T-helper 2 cell treated with Interferon-gamma antibody and Interleukin-4, amounts not matched to agents 5 μg/mL and 100 μg/mL, for 36 hours (primary cell): ENCODE data around the gene EFCAB5.
A peak's percentile ranks its signal among the peaks of the same experiment; 100 is the strongest.
"Not testable (repeated sequence)": the region's sequence is repeated elsewhere in the genome, so short reads cannot be mapped to it uniquely, and the experiment has no call there.

Experiments
- DNase-seq: peaks from one replicate; pipeline ENCODE4 v3.0.0; 2021; ENCODE audit warnings: low spot score
- H3K27ac Mint-ChIP-seq: one replicate; pipeline ENCODE4 v1.8.0; 2021; ENCODE audit warnings: mild to moderate bottlenecking, mixed read lengths
- H3K27me3 Mint-ChIP-seq: one replicate; pipeline ENCODE4 v1.8.0; 2021; ENCODE audit warnings: low read depth, mixed read lengths
- H3K36me3 Mint-ChIP-seq: one replicate; pipeline ENCODE4 v1.8.0; 2021; ENCODE audit warnings: low read depth, mixed read lengths
- H3K4me1 Mint-ChIP-seq: one replicate; pipeline ENCODE4 v1.8.0; 2021; ENCODE audit warnings: low read depth, mixed read lengths
- H3K4me3 Mint-ChIP-seq: one replicate; pipeline ENCODE4 v1.8.0; 2022; ENCODE audit warnings: mild to moderate bottlenecking, moderate library complexity, mixed read lengths
- H3K9me3 Mint-ChIP-seq: one replicate; pipeline ENCODE4 v1.8.0; 2021; ENCODE audit warnings: mixed read lengths

EFCAB5 gene

DNA sequence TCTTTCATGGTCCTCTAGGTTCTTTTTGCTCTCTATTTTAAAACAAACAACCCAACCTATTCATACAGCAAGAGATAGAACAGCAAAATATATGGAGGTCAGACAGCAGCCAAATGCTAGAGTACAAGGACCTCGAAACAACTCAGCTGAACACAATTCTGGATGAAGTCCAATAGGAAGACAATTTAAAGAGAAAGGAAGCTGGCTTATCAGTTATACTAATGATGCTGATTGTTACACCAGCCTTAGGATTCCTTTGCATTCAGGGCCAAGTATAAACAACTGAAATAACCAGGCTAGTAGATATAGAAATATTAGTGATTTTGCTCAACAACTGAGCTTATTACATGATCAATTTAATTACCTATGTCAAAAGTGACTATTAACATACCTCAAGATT, 13.9 kb upstream of the EFCAB5 start:
- H3K4me3 Mint-ChIP-seq, result peak overlapping the region; percentile 41
- no peaks in the 10 kb centered on the region for H3K9me3 Mint-ChIP-seq
- no peak overlapping the region for H3K27ac Mint-ChIP-seq
- peaks cover 21% of the 10 kb centered on the region for H3K4me1 Mint-ChIP-seq
- H3K36me3 Mint-ChIP-seq, result peaks cover 9% of the 10 kb centered on the region
- no peaks in the 10 kb centered on the region for H3K27me3 Mint-ChIP-seq
- no peak for DNase-seq

DNA sequence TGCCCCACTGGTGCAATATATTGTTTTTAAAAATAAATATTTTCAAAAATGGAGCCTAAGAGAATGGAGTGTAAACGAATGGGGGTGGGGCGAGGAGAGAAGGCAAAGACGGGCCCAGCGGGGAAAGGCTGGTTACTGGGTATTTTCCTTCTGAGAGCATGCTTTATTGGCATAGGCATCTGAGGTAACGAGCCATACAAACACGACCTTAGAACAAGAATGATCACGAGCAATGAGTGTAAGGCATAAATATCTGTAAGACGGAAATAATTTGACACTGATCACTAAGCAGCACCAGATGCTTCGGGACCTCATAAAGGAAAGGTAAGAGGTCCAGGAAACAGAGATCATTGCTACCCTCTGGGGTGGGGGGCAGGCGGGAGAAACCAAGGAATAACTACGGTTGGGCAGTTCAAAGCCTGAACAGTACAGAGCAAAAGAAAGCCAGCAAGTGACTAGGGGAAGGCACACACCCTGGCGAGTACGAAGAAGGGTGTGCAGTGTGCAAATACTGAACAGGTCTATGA, 12.4 kb upstream of the EFCAB5 start:
- Mint-ChIP-seq H3K4me1 (peaks cover 21% of the 10 kb centered on the region), H3K27ac (no peak overlapping the region), H3K4me3 (no peak overlapping the region), H3K36me3 (peaks cover 9% of the 10 kb centered on the region), H3K9me3 (no peaks in the 10 kb centered on the region), H3K27me3 (no peaks in the 10 kb centered on the region)
- peak; percentile 8 for DNase-seq

DNA sequence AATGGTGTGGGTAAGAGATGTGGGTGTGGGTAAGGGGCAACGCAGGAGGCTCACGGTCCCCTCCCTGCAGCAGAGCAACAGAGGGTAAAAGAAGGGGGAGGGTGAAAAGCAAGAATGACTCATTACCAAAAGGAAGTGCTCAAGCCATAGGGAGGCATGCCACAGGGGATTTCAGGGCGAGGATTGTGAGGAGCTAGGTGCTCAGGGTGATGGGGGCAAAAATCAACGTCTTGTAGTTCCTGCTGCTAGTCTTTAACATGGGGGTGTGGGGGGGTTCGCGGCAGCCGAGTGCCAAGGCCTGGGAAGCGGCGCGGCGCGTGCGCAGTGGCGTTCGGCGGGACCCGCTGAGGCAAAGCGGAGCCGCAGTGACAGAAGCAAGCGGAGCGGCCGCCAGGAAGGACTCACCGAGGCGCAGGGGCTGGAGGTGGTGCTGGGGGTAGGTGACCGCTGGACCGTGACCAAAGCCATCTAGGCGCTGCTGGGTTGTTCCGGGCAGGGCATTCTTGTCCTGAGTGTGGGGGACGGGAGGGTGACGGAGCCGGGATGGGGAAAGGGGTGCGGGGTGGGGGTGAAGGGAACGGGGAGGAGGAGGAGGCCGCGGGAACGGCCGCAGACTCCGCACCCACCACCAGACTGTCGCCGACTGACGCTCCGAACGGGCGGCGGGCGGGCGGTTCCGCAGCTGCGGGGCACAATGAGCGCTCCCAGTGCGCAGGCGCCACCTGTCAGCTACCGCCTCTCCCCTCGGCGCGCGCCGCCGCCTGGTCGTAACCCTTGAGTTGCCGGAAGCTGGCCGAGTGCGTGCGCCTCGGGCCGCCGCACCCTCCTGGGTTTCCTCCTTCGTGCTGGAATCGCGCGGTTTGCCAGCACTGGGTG, 11.7 kb upstream of the EFCAB5 start, which contains the start of gene SSH2:
SSH2 (minus strand) TSS at position 696 of the 876 bp plus-strand sequence; CDS start at position 468, 228 bp downstream.
- DNase-seq, result peak; percentile 86
- H3K4me1 Mint-ChIP-seq, result peaks cover 21% of the 10 kb centered on the region

DNA sequence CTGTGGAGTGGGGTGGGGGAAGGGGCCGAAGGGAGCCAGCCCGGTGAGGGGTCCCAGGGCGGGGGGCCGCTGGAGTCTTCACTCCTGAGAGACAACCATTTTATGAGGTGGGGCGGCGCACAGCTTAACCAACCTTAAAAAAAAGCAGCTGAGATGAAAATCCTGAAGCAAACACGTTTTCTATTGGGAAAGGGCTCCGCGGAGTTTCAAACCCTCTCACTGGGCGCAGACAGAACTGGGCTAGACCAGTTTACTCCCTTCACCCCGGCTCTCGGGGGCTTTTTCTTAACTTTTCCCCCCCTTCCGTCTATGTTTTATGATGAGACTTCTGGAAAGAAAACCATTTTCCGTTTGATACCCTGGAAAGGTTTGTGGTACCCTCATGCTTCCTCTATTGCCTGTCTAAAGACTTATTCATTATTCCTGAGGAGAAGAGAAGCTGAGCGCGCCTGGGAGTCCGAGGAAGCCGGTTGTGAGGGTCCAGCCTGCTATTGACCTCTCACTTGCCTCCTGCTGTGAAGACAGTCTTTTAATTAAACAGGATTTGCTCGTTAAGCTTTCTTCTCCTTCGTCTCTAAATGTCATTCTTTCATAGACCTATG, 10.9 kb upstream of the EFCAB5 start:
- DNase-seq, result no peak
- no peak overlapping the region for H3K4me3 Mint-ChIP-seq
- no peak overlapping the region for H3K27ac Mint-ChIP-seq
- H3K27me3 Mint-ChIP-seq, result no peaks in the 10 kb centered on the region
- peaks cover 21% of the 10 kb centered on the region for H3K4me1 Mint-ChIP-seq
- peaks cover 9% of the 10 kb centered on the region for H3K36me3 Mint-ChIP-seq
- H3K9me3 Mint-ChIP-seq, result no peaks in the 10 kb centered on the region

More for the DNA sequence above, 11.7 kb upstream of the EFCAB5 start, which contains the start of gene SSH2:
- Mint-ChIP-seq H3K4me3 (no peak within 1 kb of the TSS), H3K27ac (no peak within 1 kb of the TSS), H3K36me3 (peaks cover 9% of the 10 kb centered on the region), H3K9me3 (no peaks in the 10 kb centered on the region), H3K27me3 (no peaks in the 10 kb centered on the region)

DNA sequence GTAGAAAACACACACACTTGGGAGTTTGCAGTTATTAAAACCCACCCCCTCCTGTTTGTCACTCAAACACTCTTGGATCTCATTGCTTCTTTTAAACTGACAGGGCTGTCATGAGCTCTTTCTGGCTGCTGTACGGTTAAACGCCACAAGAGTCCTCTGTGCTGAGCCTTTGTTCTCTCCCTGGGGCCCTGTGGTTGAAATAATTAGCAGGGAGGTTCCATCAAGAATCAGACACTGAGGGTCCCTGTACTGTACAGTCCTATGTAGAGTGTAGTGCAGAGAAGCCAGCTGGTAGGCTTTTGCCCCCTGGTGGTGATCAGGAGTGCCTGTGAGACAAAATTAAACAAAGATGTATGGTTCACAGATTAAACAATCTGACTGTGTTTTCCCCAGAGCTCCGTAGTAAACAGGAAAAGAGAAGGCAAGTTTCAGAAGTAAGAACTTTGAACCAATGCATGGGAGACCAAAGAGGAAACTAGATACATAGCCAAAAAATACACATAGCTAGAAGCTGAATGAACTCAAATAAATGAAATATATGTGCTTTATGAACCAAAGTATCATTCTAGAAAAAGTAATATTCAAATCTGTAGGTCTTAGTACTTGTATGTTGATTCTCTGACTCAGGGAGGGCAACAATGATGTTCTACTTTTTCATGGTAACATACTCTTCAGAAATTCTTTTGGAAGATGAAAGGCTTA, 10.1 kb upstream of the EFCAB5 start:
- H3K27ac Mint-ChIP-seq, result no peak overlapping the region
- no peaks in the 10 kb centered on the region for H3K9me3 Mint-ChIP-seq
- no peaks in the 10 kb centered on the region for H3K27me3 Mint-ChIP-seq
- H3K4me3 Mint-ChIP-seq, result no peak overlapping the region
- peaks cover 9% of the 10 kb centered on the region for H3K36me3 Mint-ChIP-seq
- H3K4me1 Mint-ChIP-seq, result peaks cover 19% of the 10 kb centered on the region
- DNase-seq, result peak; percentile 63

DNA sequence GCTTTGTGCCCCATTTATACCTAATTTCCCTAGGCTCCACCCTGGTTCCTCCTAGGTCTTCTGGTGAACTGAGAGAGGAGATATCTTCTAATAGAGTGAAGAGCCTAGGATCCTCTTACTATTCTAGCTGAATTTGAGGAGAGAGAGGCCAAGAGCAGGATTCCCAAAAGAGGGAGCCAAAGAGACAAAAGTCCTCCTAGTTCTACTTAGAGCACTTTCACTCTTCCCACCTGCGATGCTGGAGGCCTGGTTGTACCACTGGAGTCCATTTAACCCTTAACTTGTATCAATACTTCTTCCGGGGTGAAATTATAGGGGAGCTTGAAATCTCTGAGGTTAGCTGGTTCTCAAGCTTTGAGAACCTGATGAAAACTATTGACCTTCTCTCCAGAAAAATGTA, 8.1 kb upstream of the EFCAB5 start:
- H3K27ac Mint-ChIP-seq, result no peak overlapping the region
- no peak for DNase-seq

DNA sequence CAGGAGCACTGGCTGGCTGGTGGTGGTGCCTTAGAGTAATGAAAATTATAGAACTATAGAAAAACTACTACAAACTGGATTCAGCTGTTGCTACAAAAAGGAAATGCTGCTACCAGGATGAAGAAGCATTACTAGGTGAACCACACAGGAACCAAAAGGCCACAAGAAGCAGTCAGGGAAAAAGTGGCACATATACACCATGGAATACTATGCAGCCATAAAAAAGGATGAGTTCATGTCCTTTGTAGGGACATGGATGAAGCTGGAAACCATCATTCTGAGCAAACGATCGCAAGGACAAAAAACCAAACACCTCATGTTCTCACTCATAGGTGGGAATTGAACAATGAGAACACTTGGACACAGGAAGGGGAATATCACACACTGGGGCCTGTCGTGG, 5.5 kb upstream of the EFCAB5 start:
- not testable (repeated sequence) for H3K9me3 Mint-ChIP-seq, H3K36me3 Mint-ChIP-seq, H3K27me3 Mint-ChIP-seq, H3K27ac Mint-ChIP-seq, H3K4me3 Mint-ChIP-seq, DNase-seq
- peaks cover 20% of the 10 kb centered on the region for H3K4me1 Mint-ChIP-seq

More for the DNA sequence above, 8.1 kb upstream of the EFCAB5 start:
- Mint-ChIP-seq H3K9me3 (no peaks in the 10 kb centered on the region), H3K36me3 (peaks cover 6% of the 10 kb centered on the region), H3K27me3 (no peaks in the 10 kb centered on the region), H3K4me1 (peaks cover 11% of the 10 kb centered on the region), H3K4me3 (no peak overlapping the region)

DNA sequence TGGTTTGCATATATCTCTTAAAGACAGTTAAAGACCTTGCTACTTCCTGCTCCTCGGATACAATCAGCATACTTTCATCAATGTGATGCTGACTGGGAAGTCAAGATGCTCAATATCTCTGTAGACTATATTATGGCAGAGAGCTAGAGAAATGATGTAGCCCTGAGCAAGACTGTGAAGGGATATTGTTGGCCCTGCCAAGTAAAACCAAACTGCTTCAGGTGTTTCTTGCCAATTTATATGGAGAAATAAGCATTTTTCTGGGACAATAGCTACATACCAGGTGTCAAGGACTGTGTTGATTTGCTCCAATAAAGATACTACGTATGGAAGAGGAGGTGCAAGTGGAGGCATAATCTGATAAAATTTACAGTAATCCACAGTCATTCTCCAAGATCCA, 4.7 kb upstream of the EFCAB5 start:
- no peak overlapping the region for H3K27ac Mint-ChIP-seq
- no peaks in the 10 kb centered on the region for H3K27me3 Mint-ChIP-seq
- DNase-seq, result no peak
- H3K4me1 Mint-ChIP-seq, result peaks cover 20% of the 10 kb centered on the region
- H3K36me3 Mint-ChIP-seq, result no peaks in the 10 kb centered on the region
- H3K4me3 Mint-ChIP-seq, result no peak overlapping the region
- no peaks in the 10 kb centered on the region for H3K9me3 Mint-ChIP-seq

DNA sequence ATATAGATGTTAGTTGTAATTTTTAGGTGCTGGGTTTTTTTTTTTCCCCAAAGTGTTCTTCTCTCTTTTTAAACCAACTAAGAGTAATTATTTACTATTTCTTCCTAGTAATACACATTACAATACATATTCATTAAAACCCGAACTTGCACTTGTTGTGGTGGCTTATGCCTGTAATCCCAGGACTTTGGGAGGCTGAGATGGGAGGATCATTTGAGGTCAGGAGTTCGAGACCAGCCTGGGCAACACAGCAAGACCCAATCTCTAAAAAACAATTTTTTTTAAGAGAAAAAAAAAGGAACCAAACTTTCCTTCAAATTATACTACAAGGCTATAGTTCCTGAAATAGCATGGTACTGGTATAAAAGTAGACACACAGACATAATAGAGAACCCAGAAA, 3.8 kb downstream of the EFCAB5 start:
- Mint-ChIP-seq H3K9me3 (no peaks in the 10 kb centered on the region), H3K4me3 (no peak overlapping the region), H3K36me3 (no peaks in the 10 kb centered on the region), H3K4me1 (peaks cover 7% of the 10 kb centered on the region), H3K27ac (no peak overlapping the region), H3K27me3 (peaks cover 2% of the 10 kb centered on the region)
- DNase-seq, result no peak

DNA sequence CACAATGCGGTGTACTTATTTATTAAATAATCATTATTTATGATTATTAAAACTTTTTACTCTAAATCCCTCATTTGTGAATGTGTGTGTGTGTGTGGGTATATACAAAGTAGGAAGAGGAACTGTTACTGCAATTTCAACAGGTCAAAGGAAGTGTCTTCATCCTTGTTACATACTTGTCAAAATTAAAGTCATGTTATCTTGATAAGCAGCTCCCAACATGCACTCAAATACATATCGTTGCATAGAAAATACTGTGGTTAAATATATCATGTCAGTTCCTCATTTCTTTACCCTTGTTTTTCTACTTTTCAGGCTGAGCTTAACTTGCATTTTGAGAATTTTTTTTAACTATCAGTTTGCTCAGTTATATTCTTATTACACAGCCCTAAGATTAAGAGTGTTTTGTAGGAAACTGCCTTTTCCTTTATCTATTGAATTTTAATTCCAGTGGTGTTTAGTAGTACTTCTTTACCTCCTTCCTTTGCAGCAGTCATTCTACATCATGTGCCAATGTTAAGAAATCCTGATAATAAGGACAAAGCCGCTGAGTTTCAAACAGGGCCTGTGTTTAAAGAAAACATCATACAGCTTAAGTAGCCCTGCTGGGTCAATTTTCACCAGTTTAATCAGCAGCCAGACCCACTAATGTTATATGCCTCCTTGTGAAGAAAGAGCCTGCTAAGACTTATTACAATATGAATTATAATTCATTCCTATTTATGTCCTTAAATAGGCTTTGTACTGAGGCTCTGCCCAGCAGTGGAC, 7.2 kb downstream of the EFCAB5 start:
- H3K9me3 Mint-ChIP-seq, result peaks cover 5% of the 10 kb centered on the region
- H3K36me3 Mint-ChIP-seq, result no peaks in the 10 kb centered on the region
- H3K27me3 Mint-ChIP-seq, result peaks cover 3% of the 10 kb centered on the region
- no peak for DNase-seq
- peaks cover 7% of the 10 kb centered on the region for H3K4me1 Mint-ChIP-seq
- peak overlapping the region; percentile 10 for H3K27ac Mint-ChIP-seq
- H3K4me3 Mint-ChIP-seq, result no peak overlapping the region

DNA sequence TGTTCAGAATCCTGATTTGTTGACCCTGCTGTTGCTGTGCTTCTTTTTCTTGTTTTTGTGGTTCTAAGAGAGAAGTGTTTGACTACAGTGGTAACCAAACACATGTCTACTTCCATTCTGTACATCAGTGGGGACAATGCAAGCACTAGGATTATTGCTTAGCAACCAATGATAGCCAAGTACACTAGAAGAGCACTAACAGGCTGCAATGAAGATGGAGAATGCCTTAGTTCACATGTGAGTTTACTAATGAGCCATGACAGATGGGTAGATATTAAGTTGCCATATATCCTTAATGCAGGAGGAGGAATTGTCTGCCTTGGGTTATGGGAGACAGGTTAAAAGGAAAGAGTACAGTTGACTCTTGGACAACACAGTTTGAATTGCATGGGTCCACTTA, 8.3 kb downstream of the EFCAB5 start:
- Mint-ChIP-seq H3K4me1 (peaks cover 7% of the 10 kb centered on the region), H3K27ac (no peak overlapping the region), H3K27me3 (peaks cover 3% of the 10 kb centered on the region), H3K36me3 (no peaks in the 10 kb centered on the region), H3K9me3 (peaks cover 10% of the 10 kb centered on the region), H3K4me3 (no peak overlapping the region)
- DNase-seq, result no peak

DNA sequence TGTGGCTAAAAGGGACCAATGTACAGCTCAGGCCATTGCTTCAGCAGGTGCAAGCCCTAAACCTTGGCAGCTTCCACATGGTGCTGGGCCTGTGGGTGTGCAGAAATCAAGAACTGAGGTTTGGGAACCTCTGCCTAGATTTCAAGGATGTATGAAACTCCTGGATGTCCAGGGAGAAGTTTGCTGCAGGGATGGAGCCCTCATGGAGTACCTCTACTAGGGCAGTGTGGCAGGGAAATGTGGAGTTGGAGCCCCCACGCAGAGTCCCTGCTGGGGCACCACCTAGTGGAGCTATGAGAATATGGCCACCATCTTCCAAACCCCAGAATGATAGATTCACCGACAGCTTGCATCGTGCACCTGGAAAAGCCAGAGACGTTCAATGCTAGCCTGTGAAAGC, 13.0 kb downstream of the EFCAB5 start:
- Mint-ChIP-seq H3K36me3 (no peaks in the 10 kb centered on the region), H3K27ac (no peak overlapping the region), H3K27me3 (peaks cover 8% of the 10 kb centered on the region), H3K4me1 (no peaks in the 10 kb centered on the region), H3K4me3 (no peak overlapping the region), H3K9me3 (peaks cover 15% of the 10 kb centered on the region)
- DNase-seq, result no peak

DNA sequence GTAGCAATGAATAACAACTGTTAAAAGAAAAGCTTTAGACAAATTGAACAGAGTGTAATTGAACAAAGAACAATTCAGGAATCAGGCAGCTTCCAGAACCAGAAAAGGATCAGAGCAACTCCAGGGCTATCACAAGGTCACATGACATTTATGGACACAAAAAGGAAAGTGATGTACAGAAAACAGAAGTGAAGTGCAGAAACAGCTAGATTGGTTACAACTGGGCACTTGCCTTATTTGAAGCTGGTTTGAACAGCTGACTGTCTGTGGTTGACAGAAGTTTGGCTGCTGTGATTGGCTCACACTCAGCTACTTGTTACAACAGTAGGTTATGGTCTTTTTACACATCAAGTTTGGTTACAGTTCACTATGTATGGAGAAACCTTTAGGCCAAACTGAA, 14.8 kb downstream of the EFCAB5 start:
- no peaks in the 10 kb centered on the region for H3K4me1 Mint-ChIP-seq
- H3K9me3 Mint-ChIP-seq, result peaks cover 15% of the 10 kb centered on the region
- DNase-seq, result no peak
- no peaks in the 10 kb centered on the region for H3K36me3 Mint-ChIP-seq
- no peak overlapping the region for H3K4me3 Mint-ChIP-seq
- peaks cover 5% of the 10 kb centered on the region for H3K27me3 Mint-ChIP-seq
- no peak overlapping the region for H3K27ac Mint-ChIP-seq
